MM.1S (cell line): Measurements from ENCODE around the gene ANK2.

Experiments
- DNase-seq: peaks from one replicate; pipeline ENCODE4 v3.0.0-alpha.2; 2015
- H2AFZ ChIP-seq: fragments of 300-600 bp; sonication (generic); 2 replicates; pipeline ENCODE4 v1.6.0; 2016; ENCODE audit warnings: antibody characterized with exemption, low read length
- H3F3A ChIP-seq: fragments of 300-600 bp; sonication (generic); 2 replicates; pipeline ENCODE4 v1.6.1; 2016; ENCODE audit warnings: mild to moderate bottlenecking, antibody characterized with exemption, low read length, moderate library complexity, mixed read lengths; ENCODE audit not compliant: insufficient read depth
- H3K27ac ChIP-seq: fragments of 300-600 bp; sonication (generic); 2 replicates; pipeline ENCODE4 v1.5.1; 2016; ENCODE audit warnings: mild to moderate bottlenecking, low read length
- H3K27me3 ChIP-seq: fragments of 300-600 bp; sonication (generic); replicated peaks from 2 replicates; pipeline ENCODE4 v1.6.0; 2016; ENCODE audit warnings: low read length; ENCODE audit not compliant: insufficient read depth
- H3K36me3 ChIP-seq: fragments of 300-600 bp; sonication (generic); replicated peaks from 2 replicates; pipeline ENCODE4 v1.6.1; 2016; ENCODE audit warnings: mild to moderate bottlenecking, low read length, mixed read lengths; ENCODE audit not compliant: insufficient read depth
- H3K4me1 ChIP-seq: fragments of 300-600 bp; sonication (generic); 2 replicates; pipeline ENCODE4 v1.6.1; 2016; ENCODE audit warnings: low read length, mixed read lengths
- H3K4me2 ChIP-seq: fragments of 300-600 bp; sonication (generic); 2 replicates; pipeline ENCODE4 v1.6.0; 2016; ENCODE audit warnings: low read depth, low read length
- H3K4me3 ChIP-seq: fragments of 300-600 bp; sonication (generic); 2 replicates; pipeline ENCODE4 v1.5.1; 2016; ENCODE audit warnings: low read length, mixed read lengths
- H3K79me2 ChIP-seq: fragments of 300-600 bp; sonication (generic); 2 replicates; pipeline ENCODE4 v1.6.1; 2016; ENCODE audit warnings: mixed run types, low read length, mixed read lengths
- H3K9ac ChIP-seq: fragments of 300-600 bp; sonication (generic); 2 replicates; pipeline ENCODE4 v1.6.1; 2016; ENCODE audit warnings: low read length, mixed read lengths
- H3K9me2 ChIP-seq: fragments of 300-600 bp; sonication (generic); replicated peaks from 2 replicates; pipeline ENCODE4 v1.6.1; 2016; ENCODE audit warnings: mild to moderate bottlenecking, low read length, mixed read lengths; ENCODE audit not compliant: insufficient read depth
- H3K9me3 ChIP-seq: fragments of 300-600 bp; sonication (generic); replicated peaks from 2 replicates; pipeline ENCODE4 v1.6.1; 2016; ENCODE audit warnings: mild to moderate bottlenecking, low read length, mixed read lengths; ENCODE audit not compliant: insufficient read depth
- H4K20me1 ChIP-seq: fragments of 300-600 bp; sonication (generic); 2 replicates; pipeline ENCODE4 v1.6.1; 2016; ENCODE audit warnings: mild to moderate bottlenecking, low read length, moderate library complexity, mixed read lengths; ENCODE audit not compliant: insufficient read depth
- EZH2 ChIP-seq: fragments of 300-600 bp; sonication (generic); optimal IDR thresholded peaks from 2 replicates; pipeline ENCODE3; 2017; ENCODE audit warnings: low read depth, mild to moderate bottlenecking, antibody characterized with exemption, low read length, mixed read lengths
- EZH2phosphoT487 ChIP-seq: fragments of 300-600 bp; sonication (generic); IDR thresholded peaks from 2 replicates; pipeline ENCODE4 v1.6.1; 2018; ENCODE audit warnings: antibody characterized with exemption, low read length
- TF ChIP-seq, protein P1 (sequence below): fragments of 300-600 bp; sonication (generic); IDR thresholded peaks from 2 replicates; pipeline ENCODE4 v1.5.1; 2016; ENCODE audit warnings: antibody characterized with exemption, low read length, mixed read lengths

ANK2 gene

DNA sequence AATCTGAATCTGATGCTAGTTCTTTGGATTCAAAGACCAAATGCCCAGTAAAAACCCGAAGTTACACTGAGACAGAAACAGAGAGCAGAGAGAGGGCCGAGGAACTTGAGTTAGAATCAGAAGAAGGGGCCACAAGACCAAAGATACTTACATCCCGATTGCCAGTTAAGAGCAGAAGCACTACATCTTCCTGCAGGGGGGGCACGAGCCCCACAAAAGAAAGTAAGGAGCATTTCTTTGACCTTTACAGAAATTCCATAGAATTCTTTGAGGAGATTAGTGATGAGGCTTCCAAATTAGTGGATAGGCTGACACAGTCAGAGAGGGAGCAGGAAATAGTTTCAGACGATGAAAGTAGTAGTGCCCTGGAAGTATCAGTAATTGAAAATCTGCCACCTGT lies 309.3 kb downstream of the ANK2 start:
- no peak overlapping the region for H3K9ac ChIP-seq
- no peaks in the 10 kb centered on the region for H4K20me1 ChIP-seq
- peaks cover 8% of the 10 kb centered on the region; the same call in 1 of the 2 replicates for H3F3A ChIP-seq
- no peak overlapping the region for H2AFZ ChIP-seq
- H3K4me1 ChIP-seq, result peaks cover 5% of the 10 kb centered on the region; the same call in 1 of the 2 replicates
- H3K36me3 ChIP-seq, result no peaks in the 10 kb centered on the region
- H3K9me2 ChIP-seq, result no peaks in the 10 kb centered on the region
- no peaks in the 10 kb centered on the region for H3K27me3 ChIP-seq
- no peak for TF ChIP-seq EZH2phosphoT487
- no peak for TF ChIP-seq EZH2
- TF ChIP-seq, protein P1, sequence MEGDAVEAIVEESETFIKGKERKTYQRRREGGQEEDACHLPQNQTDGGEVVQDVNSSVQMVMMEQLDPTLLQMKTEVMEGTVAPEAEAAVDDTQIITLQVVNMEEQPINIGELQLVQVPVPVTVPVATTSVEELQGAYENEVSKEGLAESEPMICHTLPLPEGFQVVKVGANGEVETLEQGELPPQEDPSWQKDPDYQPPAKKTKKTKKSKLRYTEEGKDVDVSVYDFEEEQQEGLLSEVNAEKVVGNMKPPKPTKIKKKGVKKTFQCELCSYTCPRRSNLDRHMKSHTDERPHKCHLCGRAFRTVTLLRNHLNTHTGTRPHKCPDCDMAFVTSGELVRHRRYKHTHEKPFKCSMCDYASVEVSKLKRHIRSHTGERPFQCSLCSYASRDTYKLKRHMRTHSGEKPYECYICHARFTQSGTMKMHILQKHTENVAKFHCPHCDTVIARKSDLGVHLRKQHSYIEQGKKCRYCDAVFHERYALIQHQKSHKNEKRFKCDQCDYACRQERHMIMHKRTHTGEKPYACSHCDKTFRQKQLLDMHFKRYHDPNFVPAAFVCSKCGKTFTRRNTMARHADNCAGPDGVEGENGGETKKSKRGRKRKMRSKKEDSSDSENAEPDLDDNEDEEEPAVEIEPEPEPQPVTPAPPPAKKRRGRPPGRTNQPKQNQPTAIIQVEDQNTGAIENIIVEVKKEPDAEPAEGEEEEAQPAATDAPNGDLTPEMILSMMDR, result no peak
- DNase-seq, result no peak
- H3K4me3 ChIP-seq, result no peak overlapping the region
- H3K27ac ChIP-seq, result no peak overlapping the region
- H3K4me2 ChIP-seq, result no peak overlapping the region
- no peaks in the 10 kb centered on the region for H3K79me2 ChIP-seq
- no peaks in the 10 kb centered on the region for H3K9me3 ChIP-seq

DNA sequence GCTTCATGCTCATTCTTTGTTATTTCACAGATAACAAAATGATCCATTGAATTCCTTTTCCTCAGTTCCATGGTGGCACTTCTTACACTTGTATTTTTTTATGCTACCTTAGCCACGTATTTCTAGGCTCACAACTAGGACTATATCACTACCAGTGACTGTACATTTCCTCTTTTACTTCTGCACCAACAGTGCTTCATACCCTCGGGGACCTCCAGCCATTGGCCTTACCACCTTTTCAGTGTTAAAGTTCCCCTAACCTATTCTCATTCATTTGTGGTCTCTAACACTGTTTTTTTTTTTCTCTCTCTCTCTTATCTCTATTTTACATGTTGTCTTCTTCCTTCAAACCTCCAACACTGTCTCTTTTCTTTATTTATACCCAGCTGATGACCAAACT lies 315.9 kb downstream of the ANK2 start:
- TF ChIP-seq, protein P1, result no peak
- TF ChIP-seq EZH2phosphoT487, result no peak
- no peak overlapping the region for H3K4me3 ChIP-seq
- H3K79me2 ChIP-seq, result no peaks in the 10 kb centered on the region
- H3K9me3 ChIP-seq, result no peaks in the 10 kb centered on the region
- no peak for DNase-seq
- H4K20me1 ChIP-seq, result no peaks in the 10 kb centered on the region
- no peaks in the 10 kb centered on the region for H3K4me1 ChIP-seq
- H3K9ac ChIP-seq, result no peak overlapping the region
- H2AFZ ChIP-seq, result no peak overlapping the region
- no peaks in the 10 kb centered on the region for H3K36me3 ChIP-seq
- H3K9me2 ChIP-seq, result no peaks in the 10 kb centered on the region
- H3F3A ChIP-seq, result no peaks in the 10 kb centered on the region
- H3K27me3 ChIP-seq, result no peaks in the 10 kb centered on the region
- H3K4me2 ChIP-seq, result no peak overlapping the region
- no peak overlapping the region for H3K27ac ChIP-seq

DNA sequence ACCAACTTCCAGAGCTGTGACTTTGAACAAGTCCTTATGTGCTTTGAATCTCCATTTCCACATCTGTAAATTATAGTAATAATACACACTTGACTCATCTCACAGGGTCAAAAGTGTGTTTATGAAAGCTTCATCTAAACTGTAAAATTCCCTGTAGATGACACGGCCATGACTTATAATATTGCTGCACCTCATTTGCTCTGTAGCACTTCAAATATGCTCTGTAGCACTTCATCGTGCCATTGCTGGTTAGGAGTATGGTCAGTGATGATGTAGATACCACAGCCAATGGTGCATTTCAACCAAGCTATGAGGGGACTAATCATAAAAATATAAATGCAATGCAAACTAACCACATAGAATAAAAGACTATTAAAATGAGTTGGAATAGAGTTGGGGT lies 318.6 kb downstream of the ANK2 start:
- Histone ChIP-seq H3K9me3 (no peaks in the 10 kb centered on the region), H3K27me3 (no peaks in the 10 kb centered on the region), H3K4me2 (no peak overlapping the region), H2AFZ (no peak overlapping the region), H3K79me2 (no peaks in the 10 kb centered on the region), H3K4me3 (no peak overlapping the region), H4K20me1 (no peaks in the 10 kb centered on the region), H3K9ac (no peak overlapping the region), H3K27ac (no peak overlapping the region), H3K9me2 (no peaks in the 10 kb centered on the region), H3F3A (no peaks in the 10 kb centered on the region), H3K36me3 (no peaks in the 10 kb centered on the region), H3K4me1 (no peaks in the 10 kb centered on the region)
- DNase-seq, result no peak
- no peak for TF ChIP-seq EZH2
- no peak for TF ChIP-seq EZH2phosphoT487
- TF ChIP-seq, protein P1, result no peak
